Glutamatergic neuron (in vitro differentiated cells): Measurements from ENCODE around the gene CXCR6. TPM values are rescaled to one million over a fixed set of nuclear protein-coding genes. Genes with fewer than 3 reads are reported as not detected.

ENCODE experiments used
- DNase-seq: peaks from one replicate; pipeline ENCODE4 v3.0.0; 2022
- H3K27ac Mint-ChIP-seq: one replicate; pipeline ENCODE4 v1.8.0; 2020; ENCODE audit warnings: mild to moderate bottlenecking, mixed read lengths, inconsistent platforms; ENCODE audit not compliant: unreplicated experiment
- H3K27me3 Mint-ChIP-seq: one replicate; pipeline ENCODE4 v1.8.0; 2020; ENCODE audit warnings: mild to moderate bottlenecking, moderate library complexity, mixed read lengths, inconsistent platforms; ENCODE audit not compliant: unreplicated experiment
- H3K36me3 Mint-ChIP-seq: one replicate; pipeline ENCODE4 v1.8.0; 2020; ENCODE audit warnings: mild to moderate bottlenecking, mixed read lengths, inconsistent platforms; ENCODE audit not compliant: unreplicated experiment
- H3K4me1 Mint-ChIP-seq: one replicate; pipeline ENCODE4 v1.8.0; 2020; ENCODE audit warnings: mild to moderate bottlenecking, low read depth, mixed read lengths, inconsistent platforms; ENCODE audit not compliant: unreplicated experiment
- H3K4me3 Mint-ChIP-seq: one replicate; pipeline ENCODE4 v1.8.0; 2020; ENCODE audit warnings: mild to moderate bottlenecking, mixed read lengths, inconsistent platforms; ENCODE audit not compliant: unreplicated experiment
- H3K9me3 Mint-ChIP-seq: one replicate; pipeline ENCODE4 v1.8.0; 2020; ENCODE audit warnings: mild to moderate bottlenecking, moderate library complexity, mixed read lengths, inconsistent platforms; ENCODE audit not compliant: unreplicated experiment
- CTCF ChIP-seq: fragments of 200-600 bp; sonication (generic); IDR thresholded peaks from one replicate; pipeline ENCODE4 v1.5.0; 2021; ENCODE audit not compliant: partially characterized antibody, unreplicated experiment
- total RNA-seq: library from RNA; stranded (reverse); fragmentation: NEBNext Ultra II Directional; extraction: Animal tissue kit (Norgen Biotek cat#: 25700); gene quantifications from one replicate; pipeline ENCODE4 v1.2.1, GENCODE V29; 2021; ENCODE audit not compliant: unreplicated experiment

Gene CXCR6
- total RNA-seq, 1 donor from 2014 or later = not detected

- TF ChIP-seq CTCF = no peak
- peaks cover 3% of the 10 kb centered on the region for H3K27me3 Mint-ChIP-seq
- H3K27ac Mint-ChIP-seq = no peak overlapping the region
- H3K4me1 Mint-ChIP-seq = no peaks in the 10 kb centered on the region
- H3K9me3 Mint-ChIP-seq = peaks cover 3% of the 10 kb centered on the region
- DNase-seq = no peak
- H3K4me3 Mint-ChIP-seq = no peak overlapping the region
- H3K36me3 Mint-ChIP-seq = no peaks in the 10 kb centered on the region
Observed at GRCh38 chr3:45966950-45967640, 23.8 kb downstream of the CXCR6 start.

GRCh38 chr3:45967724-45968123, 24.5 kb downstream of the CXCR6 start:
- H3K27ac Mint-ChIP-seq = no peak overlapping the region
- no peaks in the 10 kb centered on the region for H3K4me1 Mint-ChIP-seq
- no peaks in the 10 kb centered on the region for H3K36me3 Mint-ChIP-seq
- no peak for TF ChIP-seq CTCF
- H3K27me3 Mint-ChIP-seq = peaks cover 3% of the 10 kb centered on the region
- H3K4me3 Mint-ChIP-seq = no peak overlapping the region
- H3K9me3 Mint-ChIP-seq = peaks cover 3% of the 10 kb centered on the region
- DNase-seq = no peak

- H3K4me3 Mint-ChIP-seq = no peak overlapping the region
- no peak overlapping the region for H3K27ac Mint-ChIP-seq
- peaks cover 3% of the 10 kb centered on the region for H3K9me3 Mint-ChIP-seq
- no peak for DNase-seq
- no peaks in the 10 kb centered on the region for H3K4me1 Mint-ChIP-seq
- no peak for TF ChIP-seq CTCF
- peaks cover 3% of the 10 kb centered on the region for H3K27me3 Mint-ChIP-seq
- H3K36me3 Mint-ChIP-seq = no peaks in the 10 kb centered on the region
Observed at GRCh38 chr3:45968149-45968548, 24.9 kb downstream of the CXCR6 start.

- Mint-ChIP-seq H3K4me1 (no peaks in the 10 kb centered on the region), H3K27ac (no peak overlapping the region), H3K4me3 (no peak overlapping the region), H3K36me3 (no peaks in the 10 kb centered on the region), H3K9me3 (peaks cover 3% of the 10 kb centered on the region), H3K27me3 (peaks cover 3% of the 10 kb centered on the region)
- no peak for TF ChIP-seq CTCF
- DNase-seq = no peak
Observed at GRCh38 chr3:45968706-45969105, 25.4 kb downstream of the CXCR6 start.

GRCh38 chr3:45969116-45969515, 25.9 kb downstream of the CXCR6 start:
- Mint-ChIP-seq H3K9me3 (peaks cover 3% of the 10 kb centered on the region), H3K4me3 (no peak overlapping the region), H3K27ac (no peak overlapping the region), H3K36me3 (no peaks in the 10 kb centered on the region), H3K4me1 (no peaks in the 10 kb centered on the region), H3K27me3 (peaks cover 3% of the 10 kb centered on the region)
- no peak for DNase-seq
- no peak for TF ChIP-seq CTCF
